T-cell (primary cell): ENCODE data around the gene OR6C2. TPM values are rescaled to one million over a fixed set of nuclear protein-coding genes. Genes with fewer than 3 reads are reported as not detected.
"Not testable (repeated sequence)": the region's sequence is repeated elsewhere in the genome, so short reads cannot be mapped to it uniquely, and the experiment has no call there.

ENCODE experiments used
- ATAC-seq, 4 experiments: fragments of 200-7000 bp in 3 of 4; fragments of 150-1000 bp in 1 of 4; cut with Tn5 transposase; replicated peaks in 1 of 4; 1 replicate in 3 of 4; 2 replicates in 1 of 4; pipeline ENCODE4 v1.10.0; 2021; ENCODE audit warnings: moderate library complexity in 3 of 4, mild to moderate bottlenecking in 2 of 4, moderate number of reproducible peaks in 1 of 4
- CTCF ChIA-PET, 2 donors: fragments of 300-600 bp; sonication (Branson Sonifier 250); formaldehyde crosslinking; loops; one replicate each; lab custom pipeline; 2022; ENCODE audit warnings: antibody characterized with exemption in 2 of 2; lab: Charles Lee
- POLR2A ChIA-PET, 2 donors: fragments of 300-600 bp; sonication (Branson Sonifier 250); formaldehyde crosslinking; loops; one replicate each; lab custom pipeline; 2022; ENCODE audit warnings: antibody characterized with exemption in 2 of 2; lab: Charles Lee
- DNase-seq, 35 experiments: peaks; one replicate each; pipeline versions ENCODE4 v3.0.0 to v3.0.0-alpha.2; 2013 to 2023
- H3K27ac ChIP-seq: one replicate; pipeline ENCODE4 v1.5.1; 2013; ENCODE audit warnings: low read length
- H3K27me3 ChIP-seq, 2 experiments: replicated peaks in 1 of 2; 1 replicate in 1 of 2; 2 replicates in 1 of 2; pipeline versions ENCODE4 v1.6.1 to v1.7.0; 2013; ENCODE audit warnings: low read length in 1 of 2, mixed read lengths in 1 of 2; ENCODE audit not compliant: control insufficient read depth in 2 of 2, insufficient read depth in 2 of 2; ENCODE audit errors: extremely low read depth in 1 of 2
- H3K36me3 ChIP-seq, 2 donors: 1 replicate in 1 of 2; 2 replicates in 1 of 2; pipeline versions ENCODE4 v1.6.1 to v1.7.0; 2013; ENCODE audit warnings: low read length in 1 of 2; ENCODE audit not compliant: control insufficient read depth in 2 of 2, insufficient read depth in 1 of 2; ENCODE audit errors: extremely low read depth in 1 of 2
- H3K4me1 ChIP-seq, 2 experiments: 1 replicate in 1 of 2; 2 replicates in 1 of 2; pipeline versions ENCODE4 v1.6.1 to v1.7.0; 2013; ENCODE audit warnings: low read length in 2 of 2, mixed read lengths in 1 of 2; ENCODE audit not compliant: insufficient read depth in 2 of 2, control insufficient read depth in 1 of 2; ENCODE audit errors: extremely low read depth in 1 of 2
- H3K4me3 ChIP-seq, 2 donors: 1 replicate in 1 of 2; 2 replicates in 1 of 2; pipeline versions ENCODE4 v1.5.1 to v1.7.0; 2013; ENCODE audit warnings: mild to moderate bottlenecking in 2 of 2, low read length in 1 of 2, moderate library complexity in 1 of 2; ENCODE audit not compliant: control insufficient read depth in 1 of 2; ENCODE audit errors: extremely low read depth in 1 of 2
- H3K9me3 ChIP-seq: 2 replicates; pipeline ENCODE4 v1.7.0; 2013
- H3K27ac Mint-ChIP-seq, 2 donors: one replicate each; pipeline ENCODE4 v1.8.0; 2020 to 2021; ENCODE audit warnings: mild to moderate bottlenecking in 2 of 2, mixed read lengths in 2 of 2
- H3K27me3 Mint-ChIP-seq, 2 donors: one replicate each; pipeline ENCODE4 v1.8.0; 2021 to 2022; ENCODE audit warnings: mixed read lengths in 2 of 2
- H3K36me3 Mint-ChIP-seq: one replicate; pipeline ENCODE4 v1.8.0; 2021; ENCODE audit warnings: mixed read lengths
- H3K4me1 Mint-ChIP-seq, 3 donors: one replicate each; pipeline ENCODE4 v1.8.0; 2020 to 2022; ENCODE audit warnings: mixed read lengths in 3 of 3, mild to moderate bottlenecking in 1 of 3
- H3K4me3 Mint-ChIP-seq, 3 donors: one replicate each; pipeline ENCODE4 v1.8.0; 2020 to 2022; ENCODE audit warnings: mild to moderate bottlenecking in 3 of 3, mixed read lengths in 3 of 3, moderate library complexity in 3 of 3
- H3K9me3 Mint-ChIP-seq, 3 donors: one replicate each; pipeline ENCODE4 v1.8.0; 2020 to 2022; ENCODE audit warnings: mixed read lengths in 3 of 3
- WGBS: methylation state at CpG from one replicate; pipeline ENCODE4 v1.1.5; 2013; ENCODE audit warnings: missing lambda C conversion rate; ENCODE audit not compliant: insufficient coverage; 5-methylcytosine and 5-hydroxymethylcytosine counted together
- total RNA-seq, 35 experiments: library from RNA in 6 of 35; stranded (reverse) in 6 of 35; fragments of 120-200 nt in 1 of 35; gene quantifications; one replicate each; pipeline versions ENCODE4 v1.2.1 to v1.2.4 and lab custom pipeline; 2013 to 2026

OR6C2 gene
- total RNA-seq, 5 donors from 2014 or later (not counting 1 experiment from before 2014, with no cell fraction given), result not detected

- H3K27me3 Mint-ChIP-seq, result peaks cover 45% of the 10 kb centered on the region in 2 donors
- H3K4me3 Mint-ChIP-seq, H3K36me3 ChIP-seq, H3K36me3 Mint-ChIP-seq, DNase-seq, H3K4me1 ChIP-seq, CTCF ChIA-PET, H3K9me3 Mint-ChIP-seq, H3K4me1 Mint-ChIP-seq, H3K4me3 ChIP-seq, ATAC-seq, H3K27ac Mint-ChIP-seq, H3K9me3 ChIP-seq, H3K27me3 ChIP-seq, POLR2A ChIA-PET, H3K27ac ChIP-seq: not testable (repeated sequence)
- WGBS, result 83% methylated on average over 1 of the region's 6 CpGs
Measured at GRCh38 chr12:55413498-55414388, 30.1 kb upstream of the OR6C2 start.

- H3K27ac ChIP-seq, H3K36me3 ChIP-seq, POLR2A ChIA-PET, H3K36me3 Mint-ChIP-seq, H3K9me3 ChIP-seq, H3K9me3 Mint-ChIP-seq, H3K4me1 Mint-ChIP-seq, H3K27ac Mint-ChIP-seq, H3K4me1 ChIP-seq, CTCF ChIA-PET, H3K4me3 ChIP-seq, ATAC-seq, H3K27me3 ChIP-seq, DNase-seq, H3K4me3 Mint-ChIP-seq: not testable (repeated sequence)
- peaks cover 47 to 50% of the 10 kb centered on the region in 2 donors for H3K27me3 Mint-ChIP-seq
- WGBS, result 78% methylated on average over 7 of the region's 11 CpGs
Measured at GRCh38 chr12:55414396-55414823, 29.5 kb upstream of the OR6C2 start.

GRCh38 chr12:55414889-55415288, 29.0 kb upstream of the OR6C2 start:
- H3K27me3 ChIP-seq, H3K27ac ChIP-seq, H3K36me3 Mint-ChIP-seq, POLR2A ChIA-PET, DNase-seq, H3K4me1 ChIP-seq, H3K9me3 Mint-ChIP-seq, H3K36me3 ChIP-seq, H3K27ac Mint-ChIP-seq, H3K4me1 Mint-ChIP-seq, CTCF ChIA-PET, H3K4me3 ChIP-seq, H3K9me3 ChIP-seq: not testable (repeated sequence)
- H3K4me3 Mint-ChIP-seq, result peak overlapping the region in 1 of 3 donors; percentile 38
- no CpG with 5 or more reads among the region's 34 CpGs for WGBS
- ATAC-seq, result peak; percentile 65 to 85 (median 78)
- H3K27me3 Mint-ChIP-seq, result peaks cover 49 to 55% of the 10 kb centered on the region in 2 donors

GRCh38 chr12:55416961-55417360, 26.9 kb upstream of the OR6C2 start:
- Histone ChIP-seq H3K4me1 (no peaks in the 10 kb centered on the region), H3K9me3 (no peaks in the 10 kb centered on the region), H3K27ac (no peak overlapping the region), H3K4me3 (no peak overlapping the region), H3K36me3 (no peaks in the 10 kb centered on the region), H3K27me3 (peaks cover 4 to 10% of the 10 kb centered on the region in 2 experiments)
- Mint-ChIP-seq H3K4me3 (no peak overlapping the region), H3K27me3 (peaks cover 49 to 59% of the 10 kb centered on the region in 2 donors), H3K4me1 (peaks cover 6 to 7% (median 7%) of the 10 kb centered on the region in 3 donors), H3K36me3 (no peaks in the 10 kb centered on the region), H3K27ac (peak overlapping the region in 1 of 2 donors; percentile 8), H3K9me3 (no peaks in the 10 kb centered on the region)
- POLR2A ChIA-PET, result no interaction called here
- CTCF ChIA-PET, result no interaction called here
- DNase-seq, result no peak
- no peak for ATAC-seq
- 100% methylated on average over 1 of the region's 1 CpG for WGBS

GRCh38 chr12:55420307-55420962, 23.4 kb upstream of the OR6C2 start:
- Histone ChIP-seq H3K9me3 (no peaks in the 10 kb centered on the region), H3K4me1 (no peaks in the 10 kb centered on the region), H3K4me3 (no peak overlapping the region), H3K36me3 (no peaks in the 10 kb centered on the region), H3K27ac (no peak overlapping the region), H3K27me3 (peaks cover 4 to 10% of the 10 kb centered on the region in 2 experiments)
- Mint-ChIP-seq H3K36me3 (no peaks in the 10 kb centered on the region), H3K9me3 (no peaks in the 10 kb centered on the region), H3K4me3 (no peak overlapping the region), H3K27ac (no peak overlapping the region), H3K27me3 (peaks cover 46 to 51% of the 10 kb centered on the region in 2 donors), H3K4me1 (peaks cover 2 to 3% (median 3%) of the 10 kb centered on the region in 3 donors)
- ChIA-PET POLR2A (interaction anchor here in 1 of 2 donors (0.5 kb wide), 1 partner anchor 193 kb away, joined by 8 read pairs; no protein-coding TSS in a partner anchor), CTCF (no interaction called here)
- ATAC-seq (no peak), DNase-seq (no peak)
- WGBS, result 64% methylated on average over 1 of the region's 2 CpGs

GRCh38 chr12:55425954-55426353, 17.9 kb upstream of the OR6C2 start, which contains the start of gene OR6C76:
TSS of gene OR6C76 (plus strand) at chr12:55426254. CDS start at chr12:55426254, 0 bp downstream.
- WGBS, result no CpG with 5 or more reads among the region's 4 CpGs
- no peak for ATAC-seq
- Histone ChIP-seq H3K36me3 (no peaks in the 10 kb centered on the region), H3K4me1 (no peaks in the 10 kb centered on the region), H3K4me3 (no peak within 1 kb of the TSS), H3K27me3 (no peaks in the 10 kb centered on the region), H3K9me3 (no peaks in the 10 kb centered on the region), H3K27ac (no peak within 1 kb of the TSS)
- CTCF ChIA-PET, result no interaction called here
- Mint-ChIP-seq H3K36me3 (no peaks in the 10 kb centered on the region), H3K9me3 (no peaks in the 10 kb centered on the region), H3K4me1 (no peaks in the 10 kb centered on the region), H3K4me3 (no peak within 1 kb of the TSS), H3K27ac (no peak within 1 kb of the TSS), H3K27me3 (peaks cover 11 to 19% of the 10 kb centered on the region in 2 donors)
- no peak for DNase-seq
- POLR2A ChIA-PET, result no interaction called here
